ENCODE results near the gene DHDH.
A peak's percentile ranks its signal among the peaks of the same experiment; 100 is the strongest.

DHDH gene

GRCh38 chr19:48965806-48966540 lies 32.5 kb downstream of the DHDH start:
- peak; percentile 70 to 81 for DNase-seq (ENCODE audit: extremely low read depth in 1 of 2, low read depth in 1 of 2)

DNA sequence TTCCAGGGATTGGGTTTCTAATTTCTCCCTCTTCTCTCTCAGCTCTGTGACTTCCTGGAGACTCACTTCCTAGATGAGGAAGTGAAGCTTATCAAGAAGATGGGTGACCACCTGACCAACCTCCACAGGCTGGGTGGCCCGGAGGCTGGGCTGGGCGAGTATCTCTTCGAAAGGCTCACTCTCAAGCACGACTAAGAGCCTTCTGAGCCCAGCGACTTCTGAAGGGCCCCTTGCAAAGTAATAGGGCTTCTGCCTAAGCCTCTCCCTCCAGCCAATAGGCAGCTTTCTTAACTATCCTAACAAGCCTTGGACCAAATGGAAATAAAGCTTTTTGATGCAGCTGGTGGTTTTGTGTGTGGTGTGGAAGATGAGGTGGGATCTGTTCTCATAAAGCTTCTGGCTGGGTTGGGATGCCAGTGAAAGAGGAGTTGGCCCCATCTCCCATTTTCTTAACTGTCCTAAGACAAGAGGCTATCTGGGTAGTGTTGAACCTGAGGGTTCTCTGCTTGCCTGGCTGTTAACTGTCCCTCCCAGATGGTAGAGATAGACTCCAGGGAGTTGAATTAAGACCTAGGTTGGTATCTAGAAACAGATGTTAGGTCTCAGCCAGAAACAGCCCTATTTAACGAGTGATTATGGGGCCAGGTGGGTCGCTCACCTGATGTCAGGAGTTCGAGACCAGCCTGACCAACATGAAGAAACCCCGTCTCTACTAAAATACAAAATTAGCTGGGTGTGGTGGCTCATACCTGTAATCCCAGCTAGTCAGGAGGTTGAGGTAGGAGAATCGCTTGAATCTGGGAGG lies 33.2 kb downstream of the DHDH start:
- no peak for DNase-seq (ENCODE audit: extremely low read depth in 1 of 2, low read depth in 1 of 2)

GRCh38 chr19:48967346-48968178 lies 34.1 kb downstream of the DHDH start:
- no peak for DNase-seq (ENCODE audit: extremely low read depth in 1 of 2, low read depth in 1 of 2)

- DNase-seq (ENCODE audit: extremely low read depth in 1 of 2, low read depth in 1 of 2), result no peak
Measured at GRCh38 chr19:48968179-48968661, 34.7 kb downstream of the DHDH start.

DNA sequence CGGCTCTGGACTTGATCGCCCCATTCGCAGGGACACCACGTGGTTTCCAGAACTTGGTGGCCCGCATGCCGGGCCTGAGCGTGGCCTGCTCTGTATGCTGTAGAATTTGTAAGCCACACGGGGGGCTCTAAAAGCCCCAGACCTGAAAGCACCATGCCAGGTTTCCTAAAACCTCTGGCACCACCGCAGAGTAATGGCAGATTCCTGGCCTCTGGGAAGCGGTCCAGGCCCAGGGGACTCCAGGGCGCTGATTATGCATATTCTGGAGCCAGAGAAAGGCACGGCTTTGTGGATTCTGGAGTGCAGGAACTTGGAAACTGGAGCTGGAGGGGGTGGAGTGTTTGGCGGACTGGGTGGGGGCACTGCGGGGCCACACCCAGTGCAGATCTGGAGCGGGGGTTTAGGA lies 35.3 kb downstream of the DHDH start:
- no peak for DNase-seq (ENCODE audit: extremely low read depth in 1 of 2, low read depth in 1 of 2)

- DNase-seq (ENCODE audit: extremely low read depth in 1 of 2, low read depth in 1 of 2), result no peak
Measured at GRCh38 chr19:48969276-48970138, 36.0 kb downstream of the DHDH start.

DNA sequence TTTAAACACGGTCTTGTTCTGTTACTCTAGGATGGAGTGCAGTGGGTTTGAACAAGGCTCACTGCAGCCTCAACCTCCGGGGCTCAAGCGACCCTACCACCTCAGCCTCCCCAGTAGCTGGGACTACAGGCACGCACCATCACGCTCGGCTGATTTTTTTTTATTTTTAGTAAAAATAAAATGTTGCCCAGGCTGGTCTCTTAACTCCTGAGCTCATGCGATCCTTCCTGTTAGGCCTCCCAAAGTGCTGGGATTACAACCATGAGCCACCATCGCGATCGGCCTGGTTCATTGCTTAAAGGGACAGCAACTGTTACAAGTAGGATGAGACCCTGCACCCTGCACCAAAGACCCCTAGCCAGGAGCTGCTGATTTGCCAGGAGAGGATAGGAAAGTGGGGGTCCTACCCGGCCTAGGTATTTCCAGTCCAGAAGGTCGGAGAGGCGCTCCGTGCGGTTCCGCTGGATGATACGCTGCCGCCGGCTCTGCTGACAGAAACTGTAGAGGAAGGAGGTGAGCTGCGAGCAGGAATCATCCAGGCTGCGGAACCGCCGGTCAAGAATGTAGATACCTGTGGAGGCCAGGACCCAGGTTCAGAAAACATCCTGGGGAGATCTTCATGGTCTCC lies 36.8 kb downstream of the DHDH start:
- no peak for DNase-seq (ENCODE audit: extremely low read depth in 1 of 2, low read depth in 1 of 2)

DNA sequence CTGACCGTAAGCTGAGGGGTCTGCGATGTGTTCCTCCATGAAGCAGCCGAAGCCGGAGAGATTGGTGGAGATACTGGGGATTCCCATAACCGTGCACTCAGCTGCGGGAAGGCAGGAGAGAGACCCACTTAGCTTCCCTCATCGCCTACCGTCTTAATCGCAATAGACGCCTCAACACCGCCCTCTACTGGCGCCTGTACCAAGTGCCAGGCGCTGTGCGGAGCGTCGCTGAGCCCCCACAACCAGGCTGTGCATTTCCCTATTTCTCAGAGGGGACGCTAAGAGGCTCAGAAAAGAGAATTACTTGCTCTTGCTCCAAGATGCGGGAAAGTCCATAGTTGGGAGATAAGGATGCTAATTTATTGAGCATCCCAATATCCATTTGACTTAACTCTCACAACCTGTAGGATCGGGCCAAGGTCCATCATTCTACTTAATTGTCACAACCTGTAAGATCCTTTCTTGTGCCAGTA lies 37.5 kb downstream of the DHDH start:
- peak; percentile 60 to 79 for DNase-seq (ENCODE audit: extremely low read depth in 1 of 2, low read depth in 1 of 2)

- DNase-seq (ENCODE audit: extremely low read depth in 1 of 2, low read depth in 1 of 2), result no peak
Measured at GRCh38 chr19:48975947-48976847, 42.7 kb downstream of the DHDH start.

DNA sequence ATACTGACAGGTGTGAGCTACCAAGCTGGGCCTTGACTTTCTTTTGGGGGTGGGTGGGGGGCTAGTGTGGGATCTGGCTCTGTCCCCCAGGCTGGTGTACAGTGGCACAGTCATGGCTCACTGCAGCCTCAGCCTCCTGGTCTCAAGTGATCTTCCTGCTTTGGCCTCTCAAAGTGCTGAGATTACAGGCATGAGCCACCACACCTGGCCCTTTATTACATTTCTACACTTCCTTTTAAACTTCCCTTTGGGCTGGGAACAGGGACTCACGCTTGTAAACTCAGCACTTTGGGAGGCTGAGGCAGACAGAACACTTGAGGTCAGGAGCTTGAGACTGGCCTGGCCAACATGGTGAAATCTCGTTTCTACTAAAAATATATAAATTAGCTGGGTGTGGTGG lies 43.6 kb downstream of the DHDH start:
- DNase-seq (ENCODE audit: extremely low read depth in 1 of 2, low read depth in 1 of 2), result no peak

DNA sequence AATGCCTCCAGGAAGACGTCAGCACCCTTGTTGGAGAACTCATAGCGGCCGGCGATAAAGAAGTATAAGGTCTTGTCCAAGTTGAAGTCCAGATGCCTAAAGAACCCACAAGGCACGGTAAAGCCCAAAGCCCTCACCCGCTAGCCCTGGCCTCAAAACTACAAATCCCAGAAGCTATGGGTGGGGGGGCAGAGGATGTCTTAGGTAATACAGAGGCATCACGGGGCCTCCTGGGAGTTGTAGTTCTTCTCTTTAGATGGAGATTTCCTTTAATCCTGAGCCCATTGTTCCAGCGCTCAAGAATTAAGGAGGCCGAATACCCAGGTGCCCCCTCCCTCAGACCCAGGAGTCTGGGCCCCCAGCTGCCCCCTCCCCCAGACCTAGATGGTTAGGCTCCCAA lies 48.8 kb downstream of the DHDH start:
- DNase-seq (ENCODE audit: extremely low read depth in 1 of 2, low read depth in 1 of 2), result no peak

- DNase-seq (ENCODE audit: extremely low read depth in 1 of 2, low read depth in 1 of 2), result no peak
Measured at GRCh38 chr19:48985711-48986110, 52.2 kb downstream of the DHDH start.

GRCh38 chr19:48986211-48986610 lies 52.7 kb downstream of the DHDH start:
- no peak for DNase-seq (ENCODE audit: extremely low read depth in 1 of 2, low read depth in 1 of 2)

- no peak for DNase-seq (ENCODE audit: extremely low read depth in 1 of 2, low read depth in 1 of 2)
Measured at GRCh38 chr19:48987323-48987722, 53.8 kb downstream of the DHDH start.

- DNase-seq (ENCODE audit: extremely low read depth in 1 of 2, low read depth in 1 of 2), result no peak
Measured at GRCh38 chr19:48988286-48988685, 54.8 kb downstream of the DHDH start.

DNA sequence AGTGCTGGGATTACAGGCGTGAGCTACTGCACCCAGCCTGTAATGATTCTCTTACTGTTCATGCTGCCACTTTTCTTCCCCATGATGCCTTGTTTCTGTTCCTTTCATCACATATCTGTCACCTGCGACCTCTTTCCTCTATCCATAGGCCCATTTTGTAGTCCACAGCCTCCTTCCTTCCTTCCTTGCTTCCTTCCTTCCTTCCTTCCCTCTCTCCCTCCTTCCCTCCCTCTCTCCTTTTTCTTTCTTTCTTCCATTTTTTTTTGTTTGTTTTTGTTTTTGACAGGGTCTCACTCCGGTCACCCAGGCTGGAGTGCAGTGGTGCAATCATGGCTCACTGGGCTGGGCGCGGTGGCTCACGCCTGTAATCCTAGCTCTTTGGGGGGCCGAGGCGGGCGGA lies 55.4 kb downstream of the DHDH start:
- no peak for DNase-seq (ENCODE audit: extremely low read depth in 1 of 2, low read depth in 1 of 2)

GRCh38 chr19:48989701-48990291 lies 56.3 kb downstream of the DHDH start:
- DNase-seq (ENCODE audit: extremely low read depth in 1 of 2, low read depth in 1 of 2), result no peak

- no peak for DNase-seq (ENCODE audit: extremely low read depth in 1 of 2, low read depth in 1 of 2)
Measured at GRCh38 chr19:48990400-48990799, 56.9 kb downstream of the DHDH start.

Measured in activated CD8-positive, alpha-beta memory T cell treated with anti-CD3 and anti-CD28 coated beads for 1 hour (primary cell).